ENCODE results near the gene PGM5.

The PGM5 gene

DNA sequence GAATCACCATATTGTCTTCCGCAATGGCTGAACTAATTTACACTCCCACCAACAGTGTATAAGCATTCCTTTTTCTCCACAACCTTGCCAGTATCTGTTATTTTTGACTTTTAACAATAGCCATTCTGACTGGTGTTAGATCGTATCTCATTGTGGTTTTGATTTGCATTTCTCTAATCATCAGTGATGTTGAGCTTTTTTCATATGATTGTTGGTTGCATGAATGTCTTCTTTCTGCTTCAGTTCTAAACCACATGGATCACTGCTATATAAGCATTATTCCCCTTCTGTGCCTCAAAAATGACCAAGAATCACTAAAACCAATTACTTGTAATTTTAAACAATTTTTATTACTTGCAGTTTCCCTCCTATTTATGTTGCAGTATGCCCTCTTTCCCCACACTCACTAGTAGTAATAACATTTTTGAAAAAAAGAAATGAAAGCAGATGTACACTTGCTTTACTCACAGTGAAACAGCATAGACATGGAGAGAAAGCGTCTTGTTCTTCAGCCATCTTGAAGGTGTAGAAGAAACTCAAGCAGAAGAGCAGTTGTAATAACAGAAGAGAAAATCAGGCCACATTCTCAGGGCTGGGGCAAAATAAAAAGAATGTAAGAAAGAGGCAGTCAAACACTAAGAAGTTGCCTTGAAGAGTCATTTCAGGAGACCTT is 188.8 kb downstream of the PGM5 start:
- no peak overlapping the region for H3K27ac ChIP-seq (ENCODE audit: low read depth, low read length, poor library complexity, severe bottlenecking)
- TF ChIP-seq CTCF (IDR thresholded peaks at IDR 0.05; ENCODE audit: low read length) (no peak), EZH2 (IDR thresholded peaks at IDR 0.05; ENCODE audit: borderline replicate concordance, low read length) (no peak)

DNA sequence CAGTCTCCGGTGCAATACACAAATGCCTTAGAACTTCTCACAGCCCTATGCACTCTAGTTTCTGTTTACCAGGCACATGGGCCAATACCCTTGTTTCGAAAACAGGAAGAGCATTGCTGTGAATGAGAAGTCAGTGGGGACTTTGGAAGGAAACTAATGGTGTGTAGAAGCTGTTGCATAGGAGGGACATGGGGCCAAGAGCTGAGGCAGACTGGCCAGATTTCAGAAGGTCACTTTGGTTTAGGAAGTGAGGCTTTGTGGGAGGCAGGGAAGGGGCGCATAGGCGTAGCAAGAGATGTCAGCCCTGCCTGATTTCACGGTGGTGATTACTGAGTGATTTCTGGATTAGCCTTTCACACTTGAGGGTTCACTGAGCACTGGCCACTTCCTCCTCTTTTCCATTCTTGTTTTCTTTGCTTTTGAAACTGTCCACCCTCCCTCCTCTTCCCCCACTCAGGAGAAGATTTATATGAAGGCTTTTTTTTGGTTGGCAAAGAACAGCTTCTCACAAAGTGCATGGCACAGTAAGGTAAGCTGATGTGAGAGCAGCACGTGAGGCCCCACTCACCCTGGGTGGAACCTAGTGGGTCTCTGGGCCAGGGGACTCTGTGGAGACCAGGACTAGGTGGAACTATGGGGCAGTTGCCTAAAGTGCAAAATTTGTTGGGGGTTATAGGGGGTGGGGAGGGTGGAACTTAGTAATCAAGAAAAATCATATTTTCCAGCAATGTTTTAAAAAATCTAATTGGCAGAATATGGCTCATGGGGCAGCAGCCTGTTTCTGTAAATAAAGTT is 190.4 kb downstream of the PGM5 start:
- H3F3A ChIP-seq (ENCODE audit: insufficient read depth, low read length) = no peaks in the 10 kb centered on the region
- H3K4me3 ChIP-seq (ENCODE audit: low read depth, low read length, poor library complexity, severe bottlenecking) = peak overlapping the region; percentile 25
- H3K79me2 ChIP-seq (ENCODE audit: insufficient read depth, low read length) = no peaks in the 10 kb centered on the region
- no peak overlapping the region; the same call in 1 of the 2 replicates for H3K9ac ChIP-seq (ENCODE audit: low read length)
- no peak overlapping the region for H3K27ac ChIP-seq (ENCODE audit: low read depth, low read length, poor library complexity, severe bottlenecking)
- H3K9me3 ChIP-seq (ENCODE audit: low read length) = no peaks in the 10 kb centered on the region
- H3K4me2 ChIP-seq (ENCODE audit: low read length) = peak overlapping the region; percentile 39; the same call in 1 of the 2 replicates
- TF ChIP-seq EZH2 (IDR thresholded peaks at IDR 0.05; ENCODE audit: borderline replicate concordance, low read length) = no peak
- no peak for TF ChIP-seq CTCF (IDR thresholded peaks at IDR 0.05; ENCODE audit: low read length)
- no peaks in the 10 kb centered on the region for H3K27me3 ChIP-seq (ENCODE audit: insufficient read depth, low read length)
- no peaks in the 10 kb centered on the region for H3K36me3 ChIP-seq (ENCODE audit: insufficient read depth, low read length)
- peak overlapping the region; percentile 81; the same call in 1 of the 2 replicates for H2AFZ ChIP-seq (ENCODE audit: low read length)
- no peaks in the 10 kb centered on the region for H3K9me2 ChIP-seq (ENCODE audit: low read depth, low read length)
- H4K20me1 ChIP-seq (ENCODE audit: insufficient read depth, low read length) = no peaks in the 10 kb centered on the region
- peaks cover 12% of the 10 kb centered on the region for H3K4me1 ChIP-seq (ENCODE audit: insufficient read depth, low read length, severe bottlenecking)

More for the DNA sequence above, 188.8 kb downstream of the PGM5 start:
- no peak overlapping the region for H2AFZ ChIP-seq (ENCODE audit: low read length)
- no peak overlapping the region for H3K4me2 ChIP-seq (ENCODE audit: low read length)
- no peaks in the 10 kb centered on the region for H3K9me2 ChIP-seq (ENCODE audit: low read depth, low read length)
- H3K4me3 ChIP-seq (ENCODE audit: low read depth, low read length, poor library complexity, severe bottlenecking) = no peak overlapping the region
- H3K79me2 ChIP-seq (ENCODE audit: insufficient read depth, low read length) = no peaks in the 10 kb centered on the region
- H3K4me1 ChIP-seq (ENCODE audit: insufficient read depth, low read length, severe bottlenecking) = peaks cover 12% of the 10 kb centered on the region
- H3K36me3 ChIP-seq (ENCODE audit: insufficient read depth, low read length) = no peaks in the 10 kb centered on the region
- no peaks in the 10 kb centered on the region for H3K9me3 ChIP-seq (ENCODE audit: low read length)
- H4K20me1 ChIP-seq (ENCODE audit: insufficient read depth, low read length) = no peaks in the 10 kb centered on the region
- H3F3A ChIP-seq (ENCODE audit: insufficient read depth, low read length) = no peaks in the 10 kb centered on the region
- H3K9ac ChIP-seq (ENCODE audit: low read length) = no peak overlapping the region
- H3K27me3 ChIP-seq (ENCODE audit: insufficient read depth, low read length) = no peaks in the 10 kb centered on the region

DNA sequence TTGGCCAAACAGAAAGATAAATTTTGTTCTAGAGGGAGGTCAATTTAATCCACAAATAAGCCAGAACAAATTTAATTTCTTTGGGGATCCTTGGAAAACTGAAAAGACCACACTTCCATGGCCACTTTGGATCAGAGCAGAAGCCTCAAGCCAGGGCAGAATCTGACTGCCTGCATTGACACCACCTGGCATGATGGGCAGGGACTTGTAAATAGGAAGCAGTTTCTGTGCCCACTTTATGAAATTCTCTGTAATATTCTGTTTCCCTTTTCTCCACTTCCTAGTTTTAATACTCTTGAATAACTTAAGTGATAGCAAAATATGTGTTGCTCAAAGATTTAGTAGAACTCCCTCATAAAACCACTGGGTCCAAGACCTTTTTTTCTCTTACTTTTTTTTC is 191.0 kb downstream of the PGM5 start:
- Histone ChIP-seq H3K27me3 (ENCODE audit: insufficient read depth, low read length) (no peaks in the 10 kb centered on the region), H3K4me2 (ENCODE audit: low read length) (no peak overlapping the region), H3K9ac (ENCODE audit: low read length) (no peak overlapping the region), H4K20me1 (ENCODE audit: insufficient read depth, low read length) (no peaks in the 10 kb centered on the region), H3K4me1 (ENCODE audit: insufficient read depth, low read length, severe bottlenecking) (peaks cover 12% of the 10 kb centered on the region), H3F3A (ENCODE audit: insufficient read depth, low read length) (no peaks in the 10 kb centered on the region), H3K9me2 (ENCODE audit: low read depth, low read length) (no peaks in the 10 kb centered on the region), H3K27ac (ENCODE audit: low read depth, low read length, poor library complexity, severe bottlenecking) (no peak overlapping the region), H2AFZ (ENCODE audit: low read length) (no peak overlapping the region), H3K4me3 (ENCODE audit: low read depth, low read length, poor library complexity, severe bottlenecking) (no peak overlapping the region), H3K79me2 (ENCODE audit: insufficient read depth, low read length) (no peaks in the 10 kb centered on the region), H3K9me3 (ENCODE audit: low read length) (no peaks in the 10 kb centered on the region), H3K36me3 (ENCODE audit: insufficient read depth, low read length) (no peaks in the 10 kb centered on the region)
- TF ChIP-seq EZH2 (IDR thresholded peaks at IDR 0.05; ENCODE audit: borderline replicate concordance, low read length) (no peak), CTCF (IDR thresholded peaks at IDR 0.05; ENCODE audit: low read length) (no peak)
